Body of pancreas (tissue), 4 donors: Measurements from ENCODE around the gene PAIP1. TPM values are rescaled to one million over a fixed set of nuclear protein-coding genes. Genes with fewer than 3 reads are reported as not detected.
"Not testable (repeated sequence)": the region's sequence is repeated elsewhere in the genome, so short reads cannot be mapped to it uniquely, and the experiment has no call there.

Experiments
- ATAC-seq: fragments of 150-250 bp; one replicate; pipeline ENCODE4 v1.9.1; 2016
- DNase-seq, 4 donors: peaks; one replicate each; pipeline ENCODE4 v3.0.0-alpha.2; 2019
- H3K27ac ChIP-seq, 4 donors: fragments of 200-600 bp; sonication (generic); 1 replicate in 3 of 4; 2 replicates in 1 of 4; pipeline versions ENCODE4 v1.5.1 to v1.6.1; 2016 to 2019; ENCODE audit warnings: mild to moderate bottlenecking in 1 of 4, mixed read lengths in 1 of 4, moderate library complexity in 1 of 4
- H3K27me3 ChIP-seq, 2 donors: fragments of 200-600 bp; sonication (generic); one replicate each; pipeline ENCODE4 v1.6.0; 2016; ENCODE audit warnings: mild to moderate bottlenecking in 1 of 2
- H3K36me3 ChIP-seq, 2 donors: fragments of 200-600 bp; sonication (generic); replicated peaks in 1 of 2; 2 replicates each; pipeline ENCODE4 v1.5.1; 2016; ENCODE audit warnings: low read depth in 2 of 2; ENCODE audit not compliant: insufficient read depth in 1 of 2
- H3K4me1 ChIP-seq: fragments of 200-600 bp; sonication (generic); one replicate; pipeline ENCODE4 v1.6.0; 2016
- H3K4me3 ChIP-seq, 2 donors: fragments of 200-600 bp; sonication (generic); 1 replicate in 1 of 2; 2 replicates in 1 of 2; pipeline ENCODE4 v1.5.1; 2016 to 2019
- H3K9me3 ChIP-seq, 3 donors: fragments of 200-600 bp; sonication (generic); 1 replicate in 2 of 3; 2 replicates in 1 of 3; pipeline ENCODE4 v1.5.1; 2016
- CTCF ChIP-seq, 7 experiments: fragments of 450-650 bp in 4 of 7; fragments of 200-600 bp in 3 of 7; sonication (generic) in 3 of 7; IDR thresholded peaks; one replicate each; pipeline ENCODE4 v1.5.1; 2016 to 2019; ENCODE audit warnings: antibody characterized with exemption in 7 of 7
- POLR2A ChIP-seq, 3 donors: fragments of 450-650 bp; IDR thresholded peaks; one replicate each; pipeline ENCODE4 v1.6.1; 2016; ENCODE audit warnings: antibody characterized with exemption in 3 of 3, mild to moderate bottlenecking in 2 of 3
- WGBS, 2 donors: methylation state at CpG; one replicate each; pipeline ENCODE4 v1.1.5; 2017; 5-methylcytosine and 5-hydroxymethylcytosine counted together
- intact Hi-C: fragments of 100-400 bp; cut with DNase I; formaldehyde crosslinking; loops from one replicate; pipeline ENCODE4 v1.15.1; 2023
- total RNA-seq, 2 donors: library from RNA; depleted of rRNA; stranded (reverse); fragments of >200 nt; gene quantifications; one replicate each; pipeline ENCODE4 v1.1.0, GENCODE V29; 2016

Gene PAIP1
- total RNA-seq, 2 donors from 2014 or later = 33.6 to 45.1 TPM

GRCh38 chr5:43563321-43563720, 6.4 kb upstream of the PAIP1 start:
- WGBS, 2 donors = 48 to 58% methylated on average over 3 of the region's 3 CpGs

GRCh38 chr5:43561356-43561755, 4.5 kb upstream of the PAIP1 start:
- Histone ChIP-seq H3K9me3 (no peaks in the 10 kb centered on the region), H3K4me1 (peaks cover 6% of the 10 kb centered on the region), H3K27me3 (no peaks in the 10 kb centered on the region), H3K4me3 (no peak overlapping the region), H3K36me3 (no peaks in the 10 kb centered on the region), H3K27ac (no peak overlapping the region)
- intact Hi-C loops = no loop called here
- DNase-seq (no peak), ATAC-seq (no peak)
- TF ChIP-seq CTCF (IDR thresholded peaks at IDR 0.05) (no peak), POLR2A (IDR thresholded peaks at IDR 0.05) (no peak)

More at GRCh38 chr5:43563321-43563720, 6.4 kb upstream of the PAIP1 start:
- no peaks in the 10 kb centered on the region for H3K36me3 ChIP-seq
- no peak overlapping the region for H3K4me3 ChIP-seq
- H3K27me3 ChIP-seq = no peaks in the 10 kb centered on the region
- intact Hi-C loops = no loop called here
- no peaks in the 10 kb centered on the region for H3K4me1 ChIP-seq
- no peak overlapping the region for H3K27ac ChIP-seq
- no peak for TF ChIP-seq POLR2A (IDR thresholded peaks at IDR 0.05)
- no peak for TF ChIP-seq CTCF (IDR thresholded peaks at IDR 0.05)
- H3K9me3 ChIP-seq = no peaks in the 10 kb centered on the region
- ATAC-seq = no peak
- no peak for DNase-seq

- no peak for TF ChIP-seq POLR2A (IDR thresholded peaks at IDR 0.05)
- no peak for TF ChIP-seq CTCF (IDR thresholded peaks at IDR 0.05)
- no peaks in the 10 kb centered on the region for H3K9me3 ChIP-seq
- H3K36me3 ChIP-seq = no peaks in the 10 kb centered on the region
- no peak for DNase-seq
- intact Hi-C loops = no loop called here
- 27 to 29% methylated on average over 2 of the region's 2 CpGs for WGBS, 2 donors
- H3K27me3 ChIP-seq = no peaks in the 10 kb centered on the region
- ATAC-seq = no peak
- H3K4me3 ChIP-seq = no peak overlapping the region
- H3K27ac ChIP-seq = no peak overlapping the region
- peaks cover 15% of the 10 kb centered on the region for H3K4me1 ChIP-seq
Measured at GRCh38 chr5:43560128-43560527, 3.3 kb upstream of the PAIP1 start.

GRCh38 chr5:43556607-43556856, 345 bp downstream of the PAIP1 start:
- peak in 1 of 4 donors; percentile 88 for DNase-seq
- H3K27me3 ChIP-seq, H3K36me3 ChIP-seq, ATAC-seq, intact Hi-C loops, H3K9me3 ChIP-seq: not testable (repeated sequence)
- 0% methylated on average over 27 of the region's 30 CpGs; no CpG with 5 or more reads in 1 of the 2 donors for WGBS, 2 donors
- peak overlapping the region; percentile 92 to 99 (median 96) for H3K27ac ChIP-seq
- H3K4me3 ChIP-seq = peak overlapping the region; percentile 81 to 89
- H3K4me1 ChIP-seq = peaks cover 47% of the 10 kb centered on the region

- whole genome bisulfite sequencing, 2 donors = 0 to 1% methylated on average over 21 to 32 of the region's 44 CpGs
- H3K4me3 ChIP-seq = peak overlapping the region; percentile 81 to 89
- peaks cover 49% of the 10 kb centered on the region for H3K4me1 ChIP-seq
- TF ChIP-seq POLR2A (IDR thresholded peaks at IDR 0.05) (peak in 1 of 3 donors; percentile 1), CTCF (IDR thresholded peaks at IDR 0.05) (no peak)
- ATAC-seq = peak; percentile 27
- H3K9me3 ChIP-seq = no peaks in the 10 kb centered on the region
- H3K27me3 ChIP-seq = no peaks in the 10 kb centered on the region
- peak overlapping the region; percentile 92 to 99 (median 96) for H3K27ac ChIP-seq
- no peaks in the 10 kb centered on the region for H3K36me3 ChIP-seq
- DNase-seq = peak; percentile 43 to 59 (median 48)
- intact Hi-C loops = no loop called here
Measured at GRCh38 chr5:43555895-43556606, 826 bp downstream of the PAIP1 start.
